GM11168 (cell line): Measurements from ENCODE around the gene P2RX3.

Experiments used
- in situ Hi-C: fragments of 300-500 bp; cut with MboI; formaldehyde crosslinking; loops from one replicate; pipeline ENCODE4 v1.12.0; 2022; ENCODE audit warnings: low sequenced_read_pairs; ENCODE audit not compliant: unreplicated experiment

Gene P2RX3

DNA sequence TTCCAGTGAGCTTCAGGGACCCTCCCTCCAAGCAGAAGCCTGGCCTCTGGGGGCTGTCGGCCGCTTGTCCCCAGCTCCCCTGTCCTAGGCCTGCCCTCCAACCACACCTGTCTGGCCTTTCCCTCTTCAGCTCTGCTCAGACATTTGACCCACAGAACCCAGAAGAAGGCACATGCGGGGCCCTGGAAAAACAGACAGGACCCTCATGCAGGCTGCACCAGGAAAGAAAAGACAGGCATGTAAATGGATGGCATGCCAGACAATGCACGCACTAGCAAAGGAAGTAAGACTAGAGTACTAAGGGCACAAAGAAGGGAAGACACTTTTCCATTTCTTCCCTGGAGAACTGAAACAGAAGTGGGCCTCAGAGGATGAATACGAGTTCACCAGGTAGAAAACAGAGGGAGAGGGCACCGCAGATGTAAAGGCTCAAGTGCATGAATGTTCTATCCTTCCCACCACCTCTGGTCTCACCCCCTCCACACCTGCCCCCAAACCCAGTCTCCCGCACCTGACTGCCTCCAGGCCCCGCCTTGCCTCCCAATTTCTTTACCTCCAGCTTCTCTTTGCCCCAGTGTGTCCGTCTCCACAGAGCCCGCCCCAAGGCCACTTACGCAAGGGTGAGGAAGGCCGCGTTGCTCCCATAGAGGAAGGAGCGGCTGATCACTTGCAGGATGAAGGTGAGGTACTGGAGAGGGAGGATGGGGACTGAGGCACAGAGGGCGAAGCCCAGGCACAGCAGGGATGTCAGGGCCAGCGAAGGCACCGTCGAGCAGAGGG is 71.4 kb downstream of the P2RX3 start:
- in situ Hi-C loops: no loop called here

- in situ Hi-C loops: no loop called here
These were observed 72.1 kb downstream of the P2RX3 start for GRCh38 chr11:57410287-57410686.

- in situ Hi-C loops: no loop called here
These were observed 75.5 kb downstream of the P2RX3 start for GRCh38 chr11:57413681-57414080.

GRCh38 chr11:57414612-57415212 is 76.6 kb downstream of the P2RX3 start:
- in situ Hi-C loops: no loop called here

DNA sequence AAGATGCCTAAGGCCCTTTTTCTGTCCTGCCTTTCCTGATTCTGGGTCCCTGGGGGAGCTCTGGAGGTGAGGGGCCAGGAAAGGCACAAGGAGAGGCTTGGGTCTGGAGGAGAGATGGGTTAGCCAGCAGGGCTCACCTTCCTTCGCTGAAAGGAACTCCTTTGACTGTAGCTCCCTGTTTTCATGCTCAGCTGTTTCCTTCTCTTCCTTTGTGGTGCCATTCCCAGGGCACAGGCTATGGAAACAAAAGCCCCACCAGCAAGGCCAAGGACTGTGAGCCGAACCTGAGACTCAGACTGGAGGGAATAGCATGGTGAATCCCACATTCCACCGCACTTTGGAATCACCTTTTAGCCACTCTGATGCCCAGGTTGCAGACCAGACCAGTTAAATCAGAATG is 78.3 kb downstream of the P2RX3 start:
- in situ Hi-C loops: no loop called here

DNA sequence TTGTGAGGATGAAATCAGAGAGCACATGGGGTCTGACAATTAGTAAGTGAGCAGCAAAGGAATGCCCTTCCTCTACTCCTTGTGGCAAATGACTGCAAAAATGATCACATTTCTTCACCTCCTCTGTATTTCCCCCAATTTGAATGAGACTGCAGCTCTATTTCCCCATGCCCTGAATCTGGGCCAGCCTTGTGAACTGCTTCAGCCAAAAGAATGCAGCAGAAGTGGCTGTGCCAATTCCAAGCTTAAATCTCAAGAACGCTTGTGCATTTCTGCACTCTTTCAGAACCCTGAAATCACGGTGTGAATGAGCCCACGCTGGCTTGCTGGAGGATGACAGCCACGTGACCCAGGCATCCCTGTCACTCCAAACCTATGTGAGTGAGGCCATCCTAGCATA is 78.9 kb downstream of the P2RX3 start:
- in situ Hi-C loops: no loop called here

GRCh38 chr11:57418131-57418530 is 80.0 kb downstream of the P2RX3 start:
- in situ Hi-C loops: no loop called here

- in situ Hi-C loops: no loop called here
These were observed 81.0 kb downstream of the P2RX3 start for GRCh38 chr11:57419146-57419545.

GRCh38 chr11:57421066-57421465 is 82.9 kb downstream of the P2RX3 start:
- in situ Hi-C loops: no loop called here

DNA sequence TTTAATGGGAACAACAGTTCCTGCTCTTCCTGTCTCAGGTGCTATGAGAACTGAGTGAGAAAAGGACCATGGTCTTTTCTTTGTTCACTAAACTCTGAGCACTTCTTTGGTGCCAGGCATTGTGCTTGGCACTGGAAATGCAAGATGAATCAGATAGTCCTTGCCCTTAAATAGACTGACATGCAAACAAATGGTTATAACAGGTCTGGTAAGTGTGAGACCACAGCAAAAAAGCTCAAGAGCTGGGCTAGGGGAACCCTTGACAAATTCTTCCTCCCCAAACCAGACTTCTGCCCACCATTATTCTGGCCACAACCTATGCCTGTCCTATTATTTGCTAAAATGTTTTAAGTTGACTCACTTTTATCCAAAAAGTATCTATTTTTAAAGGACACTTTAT is 83.7 kb downstream of the P2RX3 start:
- in situ Hi-C loops: no loop called here
